Spleen (tissue), 11 donors: ENCODE measurements around the gene CEND1. TPM values are rescaled to one million over a fixed set of nuclear protein-coding genes. Genes with fewer than 3 reads are reported as not detected.
A peak's percentile ranks its signal among the peaks of the same experiment; 100 is the strongest.

Experiments used
- DNase-seq: peaks from one replicate; pipeline ENCODE4 v3.0.0-alpha.2; 2020
- H3K27ac ChIP-seq, 8 donors: fragments of 200-600 bp; sonication (generic) in 7 of 8; 1 replicate in 4 of 8; 2 replicates in 4 of 8; pipeline versions ENCODE4 v1.5.0 to v1.8.0; 2016 to 2021; ENCODE audit warnings: inconsistent platforms in 4 of 8, mild to moderate bottlenecking in 4 of 8, moderate library complexity in 1 of 8
- H3K27me3 ChIP-seq, 7 donors: fragments of 200-600 bp; sonication (generic) in 6 of 7; replicated peaks in 1 of 7; 1 replicate in 4 of 7; 2 replicates in 3 of 7; pipeline versions ENCODE4 v1.5.0 to v1.8.0; 2016 to 2021; ENCODE audit warnings: inconsistent platforms in 3 of 7, mild to moderate bottlenecking in 1 of 7
- H3K36me3 ChIP-seq, 6 donors: fragments of 200-600 bp; sonication (generic) in 5 of 6; 1 replicate in 4 of 6; 2 replicates in 2 of 6; pipeline versions ENCODE4 v1.5.0 to v1.8.0; 2016 to 2021; ENCODE audit warnings: inconsistent platforms in 2 of 6
- H3K4me1 ChIP-seq, 6 donors: fragments of 200-600 bp; sonication (generic) in 5 of 6; 1 replicate in 3 of 6; 2 replicates in 3 of 6; pipeline versions ENCODE4 v1.5.0 to v1.8.0; 2016 to 2021; ENCODE audit warnings: inconsistent platforms in 3 of 6
- H3K4me3 ChIP-seq, 8 donors: fragments of 200-600 bp; sonication (generic) in 7 of 8; 1 replicate in 4 of 8; 2 replicates in 4 of 8; pipeline versions ENCODE4 v1.5.0 to v1.8.0; 2016 to 2021; ENCODE audit warnings: inconsistent platforms in 4 of 8, mild to moderate bottlenecking in 4 of 8, moderate library complexity in 2 of 8
- H3K9me3 ChIP-seq, 8 donors: fragments of 200-600 bp; sonication (generic) in 7 of 8; 1 replicate in 4 of 8; 2 replicates in 4 of 8; pipeline versions ENCODE4 v1.5.0 to v1.8.0; 2016 to 2021; ENCODE audit warnings: inconsistent platforms in 4 of 8
- CTCF ChIP-seq, 11 experiments: fragments of 200-600 bp in 7 of 11; fragments of 450-650 bp in 4 of 11; sonication (generic) in 4 of 11; IDR thresholded peaks in 8 of 11; conservative IDR thresholded peaks in 3 of 11; 1 replicate in 7 of 11; 2 replicates in 4 of 11; pipeline versions ENCODE4 v1.4.0 to v1.8.0; 2016 to 2021; ENCODE audit warnings: antibody characterized with exemption in 11 of 11, inconsistent platforms in 4 of 11, mild to moderate bottlenecking in 1 of 11
- POLR2A ChIP-seq, 3 donors: fragments of 450-650 bp; IDR thresholded peaks; one replicate each; pipeline ENCODE4 v1.5.1; 2017; ENCODE audit warnings: antibody characterized with exemption in 3 of 3, mild to moderate bottlenecking in 1 of 3
- POLR2AphosphoS5 ChIP-seq, 3 donors: sonication (generic); formaldehyde crosslinking; IDR thresholded peaks; one replicate each; pipeline ENCODE4 v1.5.1; 2017; ENCODE audit warnings: antibody characterized with exemption in 3 of 3
- WGBS, 5 donors: extraction: QIAGEN DNeasy Blood & Tissue Kit in 3 of 5; methylation state at CpG; one replicate each; pipeline versions ENCODE4 v1.1.5 to v1.1.7; 2013 to 2018; 5-methylcytosine and 5-hydroxymethylcytosine counted together
- intact Hi-C: fragments of 100-400 bp; cut with DNase I; formaldehyde crosslinking; loops from one replicate; pipeline ENCODE4 v1.15.0; 2023; ENCODE audit warnings: low total_unique reads
- polyA plus RNA-seq, 3 donors: library from polyadenylated mRNA; stranded (reverse); fragments of 200-250 nt; gene quantifications; one replicate each; pipeline ENCODE4 v1.2.1, GENCODE V29; 2013
- total RNA-seq, 7 donors: library from RNA; depleted of rRNA in 3 of 7; stranded (reverse); fragments of >200 nt in 3 of 7; fragmentation: NEBNext Ultra II Directional in 4 of 7; extraction: Animal tissue kit (Norgen Biotek cat#: 25700) in 4 of 7; gene quantifications; one replicate each; pipeline versions ENCODE4 v1.1.0 to v1.2.1, GENCODE V29; 2016 to 2021
- donor health status: healthy with polysubstance abuse.
- donor health status: DM: no; HTN: no; CAD: no; lungs with moderate emphysema.
- donor health status: DM: no; HTN: no; CAD: no.
- donor health status: Bipolar disorder and iron deficiency.
- donor health status: healthy.
- donor health status: DM: no; HTN: no; CAD: no.
- donor health status: DM: yes; HTN: yes; CAD: no.

Gene CEND1
- total and polyA plus RNA-seq, 10 donors, result 0.29 to 0.42 (median 0.42) TPM; not detected in 7

- 77 to 85% (median 78%) methylated on average over 7 to 23 of the region's 23 CpGs for whole genome bisulfite sequencing, 5 donors
- DNase-seq, result no peak
- intact Hi-C loops, result no loop called here
- Histone ChIP-seq H3K36me3 (peaks cover 0 to 13% (median 6%) of the 10 kb centered on the region in 6 donors), H3K27me3 (peaks cover 0 to 84% (median 22%) of the 10 kb centered on the region in 7 donors), H3K27ac (peak overlapping the region in 5 of 8 donors; percentile 78 to 87 (median 81)), H3K4me1 (peaks cover 52 to 96% (median 84%) of the 10 kb centered on the region in 6 donors), H3K9me3 (no peaks in the 10 kb centered on the region), H3K4me3 (peak overlapping the region in 6 of 8 donors; percentile 36 to 83 (median 63))
- no peak for TF ChIP-seq CTCF (IDR thresholded peaks at IDR 0.05 in 8 of 11, conservative IDR thresholded peaks at IDR 0.05 in 3 of 11)
- TF ChIP-seq POLR2A (IDR thresholded peaks at IDR 0.05), result no peak
- no peak for TF ChIP-seq POLR2AphosphoS5 (IDR thresholded peaks at IDR 0.05)
Measured at GRCh38 chr11:831961-832528, 42.2 kb upstream of the CEND1 start.

DNA sequence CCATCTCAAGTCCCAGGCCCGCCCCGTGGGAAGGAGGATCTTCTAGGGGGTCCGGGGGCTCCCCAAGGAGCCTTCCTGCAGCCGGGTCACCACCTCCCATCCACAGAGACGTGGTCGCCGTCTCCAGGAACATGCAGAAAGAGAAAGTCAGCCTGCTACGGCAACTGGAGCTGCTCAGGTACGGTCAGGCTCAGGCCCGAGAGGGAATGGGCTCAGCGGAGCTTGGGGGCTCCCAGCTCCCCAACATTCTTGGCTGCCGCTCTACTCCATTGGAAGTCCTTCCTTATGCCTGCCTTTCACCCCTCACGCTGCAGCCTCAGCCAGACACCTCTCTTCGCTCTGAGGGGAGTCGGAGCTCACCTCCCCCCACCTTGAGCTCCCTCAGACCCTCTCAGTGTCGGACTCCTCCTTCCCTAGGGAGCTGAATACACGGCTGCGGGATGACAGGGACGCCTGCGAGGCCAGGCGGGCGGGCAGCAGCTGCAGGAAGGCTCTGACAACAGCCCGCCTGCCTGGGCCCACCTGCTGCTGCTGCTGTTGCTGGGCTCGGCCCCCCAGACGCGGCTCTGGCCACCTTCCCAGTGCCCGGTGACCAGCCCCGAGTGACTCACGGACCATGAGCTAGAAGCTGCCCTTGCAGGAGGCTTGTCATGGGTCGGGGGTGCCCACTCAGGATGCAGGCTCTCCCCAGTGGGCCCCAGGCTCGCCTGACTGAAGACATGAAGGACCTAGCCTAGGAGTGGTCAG lies 41.4 kb upstream of the CEND1 start:
- no peaks in the 10 kb centered on the region for H3K9me3 ChIP-seq
- peaks cover 0 to 88% (median 22%) of the 10 kb centered on the region in 7 donors for H3K27me3 ChIP-seq
- H3K4me3 ChIP-seq, result peak overlapping the region in 7 of 8 donors; percentile 29 to 74 (median 43)
- 65 to 79% (median 72%) methylated on average over 24 to 31 of the region's 31 CpGs for WGBS, 5 donors
- TF ChIP-seq POLR2AphosphoS5 (IDR thresholded peaks at IDR 0.05) (no peak), CTCF (IDR thresholded peaks at IDR 0.05 in 8 of 11, conservative IDR thresholded peaks at IDR 0.05 in 3 of 11) (no peak), POLR2A (IDR thresholded peaks at IDR 0.05) (no peak)
- no peak overlapping the region for H3K27ac ChIP-seq
- peaks cover 0 to 6% (median 0%) of the 10 kb centered on the region in 6 donors for H3K36me3 ChIP-seq
- no peak for DNase-seq
- peaks cover 57 to 96% (median 90%) of the 10 kb centered on the region in 6 donors for H3K4me1 ChIP-seq
- intact Hi-C loops, result no loop called here

DNA sequence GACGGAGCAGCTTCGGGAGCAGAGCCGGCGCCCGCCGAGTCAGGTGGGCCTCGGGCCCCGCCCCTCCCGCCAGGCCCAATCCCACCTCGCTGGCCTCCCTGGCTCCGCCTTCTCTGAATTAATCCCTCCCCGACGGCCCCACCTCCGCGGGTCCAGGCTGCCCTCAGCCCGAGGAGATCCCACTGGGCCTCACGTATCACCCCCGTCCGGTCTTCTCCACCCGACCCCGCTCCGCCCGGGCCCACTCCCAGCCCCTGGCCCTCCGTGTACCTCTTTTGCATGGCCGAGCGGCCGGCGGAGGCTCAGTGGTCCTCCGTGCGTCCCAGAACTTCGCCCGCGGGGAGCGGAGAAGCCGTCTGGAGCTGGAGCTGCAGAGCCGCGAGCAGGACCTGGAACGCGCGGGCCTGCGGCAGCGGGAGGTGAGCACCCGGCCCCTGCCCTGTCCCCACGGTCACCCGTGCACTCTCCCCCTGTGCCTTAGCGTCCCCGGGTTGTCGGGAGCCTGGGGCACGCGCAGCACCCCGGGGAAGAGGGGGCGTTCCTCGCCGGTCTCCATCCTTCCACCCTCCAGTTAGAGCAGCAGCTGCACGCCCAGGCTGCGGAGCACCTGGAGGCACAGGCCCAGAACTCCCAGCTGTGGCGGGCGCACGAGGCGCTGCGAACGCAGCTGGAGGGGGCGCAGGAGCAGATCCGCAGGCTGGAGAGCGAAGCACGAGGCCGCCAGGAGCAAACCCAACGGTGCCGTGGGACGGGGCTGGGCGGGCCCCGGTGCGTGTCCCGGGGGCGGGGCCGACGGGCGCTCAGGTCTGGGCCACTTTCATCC lies 40.6 kb upstream of the CEND1 start:
- Histone ChIP-seq H3K27me3 (peaks cover 0 to 88% (median 22%) of the 10 kb centered on the region in 7 donors), H3K27ac (peak overlapping the region in 5 of 8 donors; percentile 77 to 88 (median 86))
- peak; percentile 93 for DNase-seq

More for the DNA sequence above, 40.6 kb upstream of the CEND1 start:
- H3K4me1 ChIP-seq, result peaks cover 59 to 97% (median 92%) of the 10 kb centered on the region in 6 donors
- 1 to 8% (median 3%) methylated on average over 39 to 78 of the region's 78 CpGs for WGBS, 5 donors
- TF ChIP-seq POLR2AphosphoS5 (IDR thresholded peaks at IDR 0.05) (peak; percentile 8 to 46 (median 36)), CTCF (IDR thresholded peaks at IDR 0.05 in 8 of 11, conservative IDR thresholded peaks at IDR 0.05 in 3 of 11) (no peak), POLR2A (IDR thresholded peaks at IDR 0.05) (no peak)
- intact Hi-C loops, result no loop called here
- no peaks in the 10 kb centered on the region for H3K9me3 ChIP-seq
- H3K36me3 ChIP-seq, result peaks cover 0 to 5% (median 0%) of the 10 kb centered on the region in 6 donors
- H3K4me3 ChIP-seq, result peak overlapping the region; percentile 29 to 74 (median 43)
